Measurements from ENCODE around the gene RETREG1. TPM values are rescaled to one million over a fixed set of nuclear protein-coding genes. Genes with fewer than 3 reads are reported as not detected.
"Not testable (repeated sequence)": the region's sequence is repeated elsewhere in the genome, so short reads cannot be mapped to it uniquely, and the experiment has no call there.

The RETREG1 gene
- total RNA-seq, 1 donor from 2014 or later, result 22.5 TPM

- Mint-ChIP-seq H3K9me3 (no peaks in the 10 kb centered on the region), H3K36me3 (ENCODE audit: low read depth) (no peaks in the 10 kb centered on the region), H3K4me3 (no peak overlapping the region), H3K27ac (no peak overlapping the region), H3K4me1 (ENCODE audit: low read depth) (peaks cover 10% of the 10 kb centered on the region), H3K27me3 (ENCODE audit: insufficient read depth) (no peaks in the 10 kb centered on the region)
- intact Hi-C loops (cut with micrococcal nuclease), result loop anchor here (5.0 kb wide), 2 partner anchors 96 to 114 kb away; no protein-coding TSS in a partner anchor
- peak; percentile 11 for DNase-seq (ENCODE audit: low spot score)
These were observed 64.0 kb downstream of the RETREG1 start for GRCh38 chr5:16552666-16553343.

- Mint-ChIP-seq H3K27me3 (ENCODE audit: insufficient read depth) (no peaks in the 10 kb centered on the region), H3K4me3 (no peak overlapping the region), H3K9me3 (no peaks in the 10 kb centered on the region), H3K4me1 (ENCODE audit: low read depth) (peaks cover 10% of the 10 kb centered on the region), H3K36me3 (ENCODE audit: low read depth) (no peaks in the 10 kb centered on the region), H3K27ac (no peak overlapping the region)
- no peak for DNase-seq (ENCODE audit: low spot score)
- intact Hi-C loops (cut with micrococcal nuclease), result loop anchor here (2.0 to 5.0 kb wide), 3 partner anchors 65 to 116 kb away; partner anchors contain the start of gene RETREG1
These were observed 65.2 kb downstream of the RETREG1 start for GRCh38 chr5:16551628-16552027.

- intact Hi-C loops (cut with micrococcal nuclease), result loop anchor here (1.0 to 5.0 kb wide), 5 partner anchors 61 to 390 kb away; partner anchors contain the start of gene RETREG1
- no peaks in the 10 kb centered on the region for H3K9me3 Mint-ChIP-seq
- no peak overlapping the region for H3K4me3 Mint-ChIP-seq
- H3K27ac Mint-ChIP-seq, result no peak overlapping the region
- H3K27me3 Mint-ChIP-seq (ENCODE audit: insufficient read depth), result no peaks in the 10 kb centered on the region
- peaks cover 10% of the 10 kb centered on the region for H3K4me1 Mint-ChIP-seq (ENCODE audit: low read depth)
- no peaks in the 10 kb centered on the region for H3K36me3 Mint-ChIP-seq (ENCODE audit: low read depth)
- DNase-seq (ENCODE audit: low spot score), result peak; percentile 12
These were observed 66.4 kb downstream of the RETREG1 start for GRCh38 chr5:16550316-16550952.

GRCh38 chr5:16549491-16550206 is 67.1 kb downstream of the RETREG1 start:
- Mint-ChIP-seq H3K4me3 (no peak overlapping the region), H3K9me3 (no peaks in the 10 kb centered on the region), H3K36me3 (ENCODE audit: low read depth) (no peaks in the 10 kb centered on the region), H3K27ac (no peak overlapping the region), H3K27me3 (ENCODE audit: insufficient read depth) (no peaks in the 10 kb centered on the region), H3K4me1 (ENCODE audit: low read depth) (peaks cover 10% of the 10 kb centered on the region)
- intact Hi-C loops (cut with micrococcal nuclease), result loop anchor here (1.0 to 5.0 kb wide), 5 partner anchors 60 to 389 kb away; partner anchors contain the start of gene RETREG1
- no peak for DNase-seq (ENCODE audit: low spot score)

- Mint-ChIP-seq H3K27ac (no peak overlapping the region), H3K27me3 (ENCODE audit: insufficient read depth) (no peaks in the 10 kb centered on the region), H3K36me3 (ENCODE audit: low read depth) (peaks cover 2% of the 10 kb centered on the region), H3K9me3 (no peaks in the 10 kb centered on the region), H3K4me1 (ENCODE audit: low read depth) (peaks cover 10% of the 10 kb centered on the region), H3K4me3 (no peak overlapping the region)
- DNase-seq (ENCODE audit: low spot score), result no peak
- intact Hi-C loops (cut with micrococcal nuclease), result no loop called here
These were observed 68.0 kb downstream of the RETREG1 start for GRCh38 chr5:16548812-16549211.

- H3K4me1 Mint-ChIP-seq (ENCODE audit: low read depth), result peaks cover 10% of the 10 kb centered on the region
- DNase-seq (ENCODE audit: low spot score), result no peak
- H3K27me3 Mint-ChIP-seq (ENCODE audit: insufficient read depth), result no peaks in the 10 kb centered on the region
- no peak overlapping the region for H3K4me3 Mint-ChIP-seq
- H3K36me3 Mint-ChIP-seq (ENCODE audit: low read depth), result peaks cover 2% of the 10 kb centered on the region
- no peaks in the 10 kb centered on the region for H3K9me3 Mint-ChIP-seq
- H3K27ac Mint-ChIP-seq, result no peak overlapping the region
- intact Hi-C loops (cut with micrococcal nuclease), result no loop called here
These were observed 68.7 kb downstream of the RETREG1 start for GRCh38 chr5:16548115-16548514.

- no peaks in the 10 kb centered on the region for H3K9me3 Mint-ChIP-seq
- H3K36me3 Mint-ChIP-seq (ENCODE audit: low read depth), result peaks cover 2% of the 10 kb centered on the region
- peaks cover 5% of the 10 kb centered on the region for H3K4me1 Mint-ChIP-seq (ENCODE audit: low read depth)
- intact Hi-C loops (cut with micrococcal nuclease), result no loop called here
- H3K4me3 Mint-ChIP-seq, result no peak overlapping the region
- H3K27ac Mint-ChIP-seq, result no peak overlapping the region
- DNase-seq (ENCODE audit: low spot score), result no peak
- H3K27me3 Mint-ChIP-seq (ENCODE audit: insufficient read depth), result no peaks in the 10 kb centered on the region
These were observed 69.5 kb downstream of the RETREG1 start for GRCh38 chr5:16547200-16547842.

GRCh38 chr5:16546732-16547131 is 70.1 kb downstream of the RETREG1 start:
- intact Hi-C loops (cut with micrococcal nuclease), result no loop called here
- H3K4me3 Mint-ChIP-seq, result no peak overlapping the region
- no peaks in the 10 kb centered on the region for H3K9me3 Mint-ChIP-seq
- no peaks in the 10 kb centered on the region for H3K27me3 Mint-ChIP-seq (ENCODE audit: insufficient read depth)
- H3K27ac Mint-ChIP-seq, result no peak overlapping the region
- H3K4me1 Mint-ChIP-seq (ENCODE audit: low read depth), result peaks cover 5% of the 10 kb centered on the region
- DNase-seq (ENCODE audit: low spot score), result no peak
- peaks cover 2% of the 10 kb centered on the region for H3K36me3 Mint-ChIP-seq (ENCODE audit: low read depth)

GRCh38 chr5:16544607-16545374 is 72.0 kb downstream of the RETREG1 start:
- Mint-ChIP-seq H3K9me3 (no peaks in the 10 kb centered on the region), H3K4me3 (no peak overlapping the region), H3K27me3 (ENCODE audit: insufficient read depth) (no peaks in the 10 kb centered on the region), H3K36me3 (ENCODE audit: low read depth) (peaks cover 2% of the 10 kb centered on the region), H3K27ac (no peak overlapping the region), H3K4me1 (ENCODE audit: low read depth) (peaks cover 10% of the 10 kb centered on the region)
- intact Hi-C loops (cut with micrococcal nuclease), result no loop called here
- no peak for DNase-seq (ENCODE audit: low spot score)

GRCh38 chr5:16543206-16543605 is 73.6 kb downstream of the RETREG1 start:
- DNase-seq (ENCODE audit: low spot score); intact Hi-C loops (cut with micrococcal nuclease); H3K4me1 Mint-ChIP-seq (ENCODE audit: low read depth); H3K27ac Mint-ChIP-seq; H3K9me3 Mint-ChIP-seq; H3K4me3 Mint-ChIP-seq; H3K36me3 Mint-ChIP-seq (ENCODE audit: low read depth); H3K27me3 Mint-ChIP-seq (ENCODE audit: insufficient read depth): not testable (repeated sequence)

- no peaks in the 10 kb centered on the region for H3K27me3 Mint-ChIP-seq (ENCODE audit: insufficient read depth)
- no peaks in the 10 kb centered on the region for H3K9me3 Mint-ChIP-seq
- H3K36me3 Mint-ChIP-seq (ENCODE audit: low read depth), result peaks cover 2% of the 10 kb centered on the region
- no peak for DNase-seq (ENCODE audit: low spot score)
- H3K27ac Mint-ChIP-seq, result no peak overlapping the region
- intact Hi-C loops (cut with micrococcal nuclease), result no loop called here
- peaks cover 10% of the 10 kb centered on the region for H3K4me1 Mint-ChIP-seq (ENCODE audit: low read depth)
- H3K4me3 Mint-ChIP-seq, result no peak overlapping the region
These were observed 74.6 kb downstream of the RETREG1 start for GRCh38 chr5:16542236-16542635.

- DNase-seq (ENCODE audit: low spot score), result not testable (repeated sequence)
These were observed 75.2 kb downstream of the RETREG1 start for GRCh38 chr5:16541592-16541991.

More at GRCh38 chr5:16541592-16541991, 75.2 kb downstream of the RETREG1 start:
- H3K27me3 Mint-ChIP-seq (ENCODE audit: insufficient read depth); H3K9me3 Mint-ChIP-seq; intact Hi-C loops (cut with micrococcal nuclease); H3K4me1 Mint-ChIP-seq (ENCODE audit: low read depth); H3K36me3 Mint-ChIP-seq (ENCODE audit: low read depth); H3K4me3 Mint-ChIP-seq; H3K27ac Mint-ChIP-seq: not testable (repeated sequence)
